ENCODE measurements around the gene KCNIP4. TPM values are rescaled to one million over a fixed set of nuclear protein-coding genes. Genes with fewer than 3 reads are reported as not detected.

KCNIP4 gene
- total and polyA plus RNA-seq, 9 of the 15 experiments (the other 6 are each of a cell fraction or from before 2014, with no cell fraction given): 0.25 to 0.41 TPM; not detected in 7

- no peaks in the 10 kb centered on the region for H3K9me1 ChIP-seq (ENCODE audit: control insufficient read depth, insufficient read depth, low read length)
- no peaks in the 10 kb centered on the region for H3K9me3 ChIP-seq (replicated peaks; ENCODE audit: control insufficient read depth, insufficient read depth, low read depth, low read length)
- H4K20me1 ChIP-seq (replicated peaks; ENCODE audit: control insufficient read depth, insufficient read depth, low read length): no peaks in the 10 kb centered on the region
- H2AFZ ChIP-seq (ENCODE audit: low read depth, low read length): no peak overlapping the region
- ATAC-seq (no peak), FAIRE-seq (no peak), DNase-seq (ENCODE audit: extremely low read depth in 1 of 4, low spot score in 3 of 4) (no peak)
- no TSS peak for BruUV-seq (replicated peaks)
- POLR2A ChIA-PET: no interaction called here
- TF ChIP-seq SMARCE1 (IDR thresholded peaks at IDR 0.05) (no peak), ZNF384 (IDR thresholded peaks at IDR 0.05; ENCODE audit: low read depth, low read length) (no peak), NFRKB (IDR thresholded peaks at IDR 0.05; ENCODE audit: low read depth) (no peak), SIRT6 (IDR thresholded peaks at IDR 0.05; ENCODE audit: low read depth, low read length) (no peak)
- no peaks in the 10 kb centered on the region for H3K4me1 ChIP-seq (replicated peaks in 1 of 2; ENCODE audit: control insufficient read depth in 2 of 2, insufficient read depth in 2 of 2, low read length in 2 of 2)
- H3K27ac ChIP-seq (ENCODE audit: extremely low read depth, low read depth, low read length): no peak overlapping the region
- CTCF ChIA-PET (ENCODE audit: low intra/inter-chr PET ratio): no interaction called here
- no peaks in the 10 kb centered on the region for H3K79me2 ChIP-seq (ENCODE audit: control insufficient read depth, insufficient read depth, low read length)
- H3K27me3 ChIP-seq (ENCODE audit: control insufficient read depth in 2 of 2, insufficient read depth in 2 of 2, low read length in 2 of 2): no peaks in the 10 kb centered on the region
- no peak overlapping the region for H3K4me2 ChIP-seq (ENCODE audit: insufficient read depth, low read length)
- no peaks in the 10 kb centered on the region for H3K36me3 ChIP-seq (ENCODE audit: control insufficient read depth, insufficient read depth, low read length)
- H3K4me3 ChIP-seq: no peak overlapping the region
- in situ Hi-C loops (cut with MboI): no loop called here
- intact Hi-C loops (cut with micrococcal nuclease): no loop called here
- no peak overlapping the region for H3K9ac ChIP-seq (ENCODE audit: insufficient read depth in 1 of 2, low read depth in 2 of 2, low read length in 2 of 2)
Measured at GRCh38 chr4:21211846-21212245, 736.7 kb downstream of the KCNIP4 start.

DNA sequence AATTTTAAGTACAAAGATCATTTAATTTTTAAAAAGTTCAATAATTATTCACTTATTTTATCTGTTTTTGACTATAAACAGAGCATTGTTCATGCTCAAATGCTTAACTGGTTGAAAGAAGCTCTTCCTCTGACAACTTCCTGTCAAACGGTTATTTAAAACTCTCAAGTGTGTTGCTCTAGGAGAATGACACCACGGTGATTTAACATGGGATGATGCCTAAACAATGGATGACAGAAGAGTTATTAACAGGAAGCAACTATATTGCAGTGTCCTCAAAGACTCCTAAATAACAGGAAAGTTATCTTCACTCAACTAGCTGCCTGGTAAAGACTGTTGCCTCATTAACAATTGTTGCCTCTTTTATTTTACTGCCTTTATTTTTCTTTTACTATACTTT, 738.7 kb downstream of the KCNIP4 start:
- 0% methylated on average over 2 of the region's 2 CpGs for WGBS (ENCODE audit: insufficient coverage, low coverage, missing lambda C conversion rate)
- Histone ChIP-seq H3K4me2 (ENCODE audit: insufficient read depth, low read length) (no peak overlapping the region), H3K9me3 (replicated peaks; ENCODE audit: control insufficient read depth, insufficient read depth, low read depth, low read length) (no peaks in the 10 kb centered on the region), H3K27me3 (ENCODE audit: control insufficient read depth in 2 of 2, insufficient read depth in 2 of 2, low read length in 2 of 2) (no peaks in the 10 kb centered on the region), H3K9ac (ENCODE audit: insufficient read depth in 1 of 2, low read depth in 2 of 2, low read length in 2 of 2) (no peak overlapping the region), H3K4me3 (no peak overlapping the region), H3K4me1 (replicated peaks in 1 of 2; ENCODE audit: control insufficient read depth in 2 of 2, insufficient read depth in 2 of 2, low read length in 2 of 2) (no peaks in the 10 kb centered on the region), H3K27ac (ENCODE audit: extremely low read depth, low read depth, low read length) (no peak overlapping the region), H4K20me1 (replicated peaks; ENCODE audit: control insufficient read depth, insufficient read depth, low read length) (no peaks in the 10 kb centered on the region), H3K36me3 (ENCODE audit: control insufficient read depth, insufficient read depth, low read length) (no peaks in the 10 kb centered on the region), H3K9me1 (ENCODE audit: control insufficient read depth, insufficient read depth, low read length) (no peaks in the 10 kb centered on the region), H3K79me2 (ENCODE audit: control insufficient read depth, insufficient read depth, low read length) (no peaks in the 10 kb centered on the region), H2AFZ (ENCODE audit: low read depth, low read length) (no peak overlapping the region)
- ChIA-PET POLR2A (no interaction called here), CTCF (ENCODE audit: low intra/inter-chr PET ratio) (no interaction called here)
- BruUV-seq (replicated peaks): no TSS peak
- no peak for ATAC-seq
- in situ Hi-C loops (cut with MboI): no loop called here
- no peak for DNase-seq (ENCODE audit: extremely low read depth in 1 of 4, low spot score in 3 of 4)
- FAIRE-seq: no peak
- intact Hi-C loops (cut with micrococcal nuclease): no loop called here
- TF ChIP-seq ATF1 (CRISPR knock-in tag; IDR thresholded peaks at IDR 0.05) (no peak), ATF1 (tag; IDR thresholded peaks at IDR 0.05) (no peak), RBM14 (IDR thresholded peaks at IDR 0.05; ENCODE audit: borderline replicate concordance, insufficient read depth, low read depth, low read length) (no peak), ZNF41 (CRISPR knock-in tag; conservative IDR thresholded peaks at IDR 0.05) (no peak), PYGO2 (tag; IDR thresholded peaks at IDR 0.05) (no peak), CREBBP (IDR thresholded peaks at IDR 0.05; ENCODE audit: low read depth, low read length) (no peak), MCM2 (IDR thresholded peaks at IDR 0.05; ENCODE audit: low read depth) (no peak)
- TF ChIP-seq, protein P1, sequence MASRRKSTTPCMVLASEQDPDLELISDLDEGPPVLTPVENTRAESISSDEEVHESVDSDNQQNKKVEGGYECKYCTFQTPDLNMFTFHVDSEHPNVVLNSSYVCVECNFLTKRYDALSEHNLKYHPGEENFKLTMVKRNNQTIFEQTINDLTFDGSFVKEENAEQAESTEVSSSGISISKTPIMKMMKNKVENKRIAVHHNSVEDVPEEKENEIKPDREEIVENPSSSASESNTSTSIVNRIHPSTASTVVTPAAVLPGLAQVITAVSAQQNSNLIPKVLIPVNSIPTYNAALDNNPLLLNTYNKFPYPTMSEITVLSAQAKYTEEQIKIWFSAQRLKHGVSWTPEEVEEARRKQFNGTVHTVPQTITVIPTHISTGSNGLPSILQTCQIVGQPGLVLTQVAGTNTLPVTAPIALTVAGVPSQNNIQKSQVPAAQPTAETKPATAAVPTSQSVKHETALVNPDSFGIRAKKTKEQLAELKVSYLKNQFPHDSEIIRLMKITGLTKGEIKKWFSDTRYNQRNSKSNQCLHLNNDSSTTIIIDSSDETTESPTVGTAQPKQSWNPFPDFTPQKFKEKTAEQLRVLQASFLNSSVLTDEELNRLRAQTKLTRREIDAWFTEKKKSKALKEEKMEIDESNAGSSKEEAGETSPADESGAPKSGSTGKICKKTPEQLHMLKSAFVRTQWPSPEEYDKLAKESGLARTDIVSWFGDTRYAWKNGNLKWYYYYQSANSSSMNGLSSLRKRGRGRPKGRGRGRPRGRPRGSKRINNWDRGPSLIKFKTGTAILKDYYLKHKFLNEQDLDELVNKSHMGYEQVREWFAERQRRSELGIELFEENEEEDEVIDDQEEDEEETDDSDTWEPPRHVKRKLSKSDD (conservative IDR thresholded peaks at IDR 0.05; ENCODE audit: low read length): no peak
